Muscle layer of colon (tissue), 2 donors: ENCODE results near the gene SWAP70.

Source experiments
- H3K27ac ChIP-seq: one replicate; pipeline ENCODE4 v1.7.0; 2013; ENCODE audit warnings: low read depth, mild to moderate bottlenecking, low read length, moderate library complexity
- H3K27me3 ChIP-seq, 2 donors: one replicate each; pipeline ENCODE4 v1.7.0; 2013; ENCODE audit warnings: low read length in 2 of 2, mild to moderate bottlenecking in 2 of 2; ENCODE audit not compliant: insufficient read depth in 2 of 2, control insufficient read depth in 1 of 2
- H3K36me3 ChIP-seq: one replicate; pipeline ENCODE4 v1.7.0; 2013; ENCODE audit warnings: mild to moderate bottlenecking, low read length; ENCODE audit not compliant: insufficient read depth
- H3K4me1 ChIP-seq: one replicate; pipeline ENCODE4 v1.7.0; 2013; ENCODE audit warnings: mild to moderate bottlenecking, low read length; ENCODE audit not compliant: insufficient read depth
- H3K4me3 ChIP-seq, 2 donors: one replicate each; pipeline ENCODE4 v1.7.0; 2013; ENCODE audit warnings: low read length in 2 of 2, low read depth in 1 of 2, mild to moderate bottlenecking in 1 of 2, moderate library complexity in 1 of 2
- H3K9ac ChIP-seq: one replicate; pipeline ENCODE4 v1.7.0; 2013; ENCODE audit warnings: low read length
- H3K9me3 ChIP-seq: one replicate; pipeline ENCODE4 v1.7.0; 2013; ENCODE audit warnings: mild to moderate bottlenecking, low read length
- donor health status: abdominal sarcoma.
- donor health status: Adenocarcinoma of cecum.

SWAP70 gene

DNA sequence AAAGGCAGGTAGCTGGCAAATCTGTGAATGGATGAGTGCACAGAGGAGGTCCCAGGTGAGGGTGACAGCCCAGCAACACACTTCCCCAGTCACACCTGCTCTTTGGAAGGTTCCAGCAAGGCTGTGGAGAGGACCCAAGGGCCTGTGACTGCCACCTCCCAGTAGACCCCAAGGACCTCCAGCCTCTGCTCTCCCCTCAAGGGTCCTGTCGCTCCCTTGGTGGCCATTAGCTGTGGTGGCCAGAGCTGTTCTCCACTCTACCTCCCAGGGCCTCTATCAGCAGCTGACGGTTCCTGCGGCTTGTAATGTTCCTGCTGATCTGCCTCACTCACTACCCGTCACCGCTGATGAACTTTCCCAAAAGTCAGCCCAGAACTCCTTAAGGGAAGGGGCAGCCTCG lies 93.0 kb downstream of the SWAP70 start:
- Histone ChIP-seq H3K9ac (no peak overlapping the region), H3K27ac (no peak overlapping the region), H3K27me3 (no peaks in the 10 kb centered on the region), H3K9me3 (no peaks in the 10 kb centered on the region), H3K4me1 (peaks cover 29% of the 10 kb centered on the region), H3K4me3 (no peak overlapping the region), H3K36me3 (no peaks in the 10 kb centered on the region)

DNA sequence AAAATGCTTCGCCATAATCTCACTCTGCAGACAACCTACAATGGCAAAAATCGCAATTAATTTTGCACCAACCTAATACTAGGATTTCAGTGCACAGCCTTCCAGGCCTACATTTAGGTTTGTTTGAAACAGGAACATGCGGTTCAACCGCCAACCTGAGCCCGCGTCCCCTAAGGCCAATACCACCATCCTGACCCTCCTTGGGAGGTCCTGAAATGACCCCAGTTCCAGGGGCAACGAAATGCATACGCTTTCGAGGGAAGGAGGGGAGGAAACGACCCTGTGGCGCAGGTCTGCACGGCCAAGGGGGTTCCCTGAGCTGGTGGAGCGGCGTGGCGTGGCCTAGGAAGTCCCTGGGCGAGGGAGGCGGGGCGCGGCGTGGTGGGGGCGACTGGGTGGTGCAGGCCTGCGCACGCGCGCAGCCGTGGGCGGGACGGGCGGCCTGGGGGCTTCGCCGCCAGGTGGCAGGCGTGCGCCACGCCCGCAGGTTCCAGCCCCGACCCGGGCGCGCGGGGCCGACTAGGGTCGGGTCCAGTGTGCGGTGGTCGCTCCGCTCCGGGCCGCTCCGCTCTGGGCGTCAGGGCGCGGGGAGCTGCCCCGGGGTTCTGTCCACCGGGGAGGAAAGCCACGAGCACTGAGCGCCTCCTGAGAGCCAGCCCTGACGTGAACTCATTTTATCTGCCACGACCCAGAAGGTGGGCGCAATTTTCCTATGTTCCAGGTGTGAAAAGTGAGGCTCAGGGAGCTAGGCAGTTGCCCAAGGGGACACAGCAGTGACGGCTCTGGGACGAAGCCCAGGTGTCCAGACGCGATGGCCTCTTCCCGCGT lies 94.1 kb downstream of the SWAP70 start:
- Histone ChIP-seq H3K9me3 (no peaks in the 10 kb centered on the region), H3K4me1 (peaks cover 29% of the 10 kb centered on the region), H3K27me3 (no peaks in the 10 kb centered on the region), H3K4me3 (peak overlapping the region; percentile 66 to 76), H3K9ac (peak overlapping the region; percentile 60), H3K36me3 (no peaks in the 10 kb centered on the region), H3K27ac (peak overlapping the region; percentile 88)

- Histone ChIP-seq H3K9ac (peak overlapping the region; percentile 60), H3K4me1 (peaks cover 29% of the 10 kb centered on the region), H3K27ac (peak overlapping the region; percentile 88), H3K9me3 (no peaks in the 10 kb centered on the region), H3K27me3 (no peaks in the 10 kb centered on the region), H3K4me3 (peak overlapping the region; percentile 66 to 76), H3K36me3 (no peaks in the 10 kb centered on the region)
These were observed 95.0 kb downstream of the SWAP70 start for GRCh38 chr11:9758637-9759518.

- Histone ChIP-seq H3K36me3 (no peaks in the 10 kb centered on the region), H3K27me3 (no peaks in the 10 kb centered on the region), H3K9ac (peak overlapping the region; percentile 60), H3K9me3 (no peaks in the 10 kb centered on the region), H3K27ac (peak overlapping the region; percentile 88), H3K4me3 (peak overlapping the region in 1 of 2 donors; percentile 76), H3K4me1 (peaks cover 29% of the 10 kb centered on the region)
These were observed 95.8 kb downstream of the SWAP70 start for GRCh38 chr11:9759519-9760192.

DNA sequence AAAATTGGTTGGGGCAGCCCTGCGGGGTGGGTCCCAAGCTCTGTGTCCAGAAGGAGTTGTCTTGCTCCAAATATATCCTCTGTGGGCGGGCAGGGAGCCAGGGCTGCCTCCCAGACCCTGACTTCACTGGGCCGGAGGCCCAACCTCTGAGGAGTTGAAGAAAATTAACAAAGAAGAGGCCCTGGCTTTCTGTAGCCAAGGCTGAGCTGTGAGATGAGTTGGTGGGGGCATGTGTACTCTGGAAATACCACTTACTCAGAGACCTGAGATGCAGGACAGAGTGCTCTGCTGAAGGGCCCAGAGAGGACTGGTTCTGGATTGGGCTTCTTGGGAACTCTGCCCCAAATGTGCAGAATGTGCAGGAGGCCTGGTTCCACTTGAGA lies 96.3 kb downstream of the SWAP70 start:
- Histone ChIP-seq H3K27me3 (no peaks in the 10 kb centered on the region), H3K36me3 (no peaks in the 10 kb centered on the region), H3K27ac (peak overlapping the region; percentile 88), H3K9me3 (no peaks in the 10 kb centered on the region), H3K4me1 (peaks cover 33% of the 10 kb centered on the region), H3K9ac (no peak overlapping the region), H3K4me3 (no peak overlapping the region)

DNA sequence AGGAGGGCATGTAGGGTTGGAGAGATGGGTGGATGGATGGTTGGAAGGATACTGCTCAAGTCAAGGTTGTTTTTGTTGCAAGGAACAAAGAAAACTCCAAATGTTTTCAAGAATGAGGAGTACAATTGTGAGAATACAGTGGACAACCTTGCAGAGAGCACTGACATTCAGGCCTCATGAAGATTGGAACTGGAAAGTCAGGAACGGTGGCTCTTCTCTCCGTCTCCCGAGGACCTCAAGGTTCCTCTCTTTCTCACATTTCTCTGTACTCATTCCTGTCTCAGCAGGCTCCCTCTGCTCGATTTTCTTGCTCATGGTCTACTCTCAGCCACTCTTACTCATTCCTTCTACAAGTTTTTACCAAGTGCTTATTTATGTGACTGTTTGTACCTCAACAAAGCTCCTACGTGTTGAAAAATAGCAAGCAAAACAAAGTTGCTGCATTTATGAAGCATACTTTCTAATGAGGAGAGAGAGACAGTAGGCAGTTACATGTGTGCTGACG lies 97.6 kb downstream of the SWAP70 start:
- Histone ChIP-seq H3K36me3 (no peaks in the 10 kb centered on the region), H3K4me3 (no peak overlapping the region), H3K9me3 (no peaks in the 10 kb centered on the region), H3K4me1 (peaks cover 37% of the 10 kb centered on the region), H3K27ac (no peak overlapping the region), H3K27me3 (no peaks in the 10 kb centered on the region), H3K9ac (no peak overlapping the region)

DNA sequence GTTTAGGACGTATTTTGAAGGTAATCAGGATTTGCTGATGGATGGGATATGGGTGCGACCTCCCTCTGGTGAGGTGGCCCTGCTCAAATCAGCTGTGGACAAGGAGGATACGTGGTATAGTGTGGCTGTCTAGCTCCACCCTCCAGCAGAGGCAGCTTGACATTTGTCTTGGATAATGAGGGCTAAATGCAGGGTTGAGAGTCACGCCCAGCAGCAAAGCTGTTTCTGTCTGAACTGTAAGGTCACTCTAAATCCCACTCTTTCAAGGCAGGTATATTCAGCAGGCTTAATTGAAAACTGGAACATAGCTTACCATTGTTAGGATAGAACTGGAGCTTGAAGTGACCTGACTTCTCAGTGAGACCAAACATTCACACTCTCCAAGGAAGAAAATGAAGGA lies 98.7 kb downstream of the SWAP70 start:
- Histone ChIP-seq H3K9ac (no peak overlapping the region), H3K36me3 (no peaks in the 10 kb centered on the region), H3K27ac (no peak overlapping the region), H3K4me1 (peaks cover 34% of the 10 kb centered on the region), H3K27me3 (no peaks in the 10 kb centered on the region), H3K4me3 (no peak overlapping the region), H3K9me3 (no peaks in the 10 kb centered on the region)

DNA sequence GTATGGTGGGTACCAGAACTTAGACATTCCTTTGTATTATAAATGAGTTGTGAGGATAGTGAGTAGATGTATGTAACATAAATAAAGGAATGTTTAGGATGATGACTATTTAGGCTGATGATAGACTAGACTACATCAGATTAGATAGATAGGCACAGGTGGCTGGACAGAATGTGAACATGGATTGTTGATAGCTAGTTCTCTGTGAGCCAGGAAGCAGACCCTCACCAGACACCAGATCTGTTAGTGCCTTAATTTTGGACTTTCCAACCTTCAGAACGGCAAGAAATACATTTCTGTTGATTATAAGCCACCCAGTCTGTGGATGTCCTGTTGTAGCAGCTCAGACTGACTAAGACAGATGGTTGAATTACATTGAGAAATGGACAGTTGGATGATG lies 99.4 kb downstream of the SWAP70 start:
- Histone ChIP-seq H3K27ac (no peak overlapping the region), H3K36me3 (no peaks in the 10 kb centered on the region), H3K4me1 (peaks cover 30% of the 10 kb centered on the region), H3K27me3 (no peaks in the 10 kb centered on the region), H3K4me3 (no peak overlapping the region), H3K9me3 (no peaks in the 10 kb centered on the region), H3K9ac (no peak overlapping the region)

- no peaks in the 10 kb centered on the region for H3K27me3 ChIP-seq
- H3K27ac ChIP-seq, result no peak overlapping the region
- no peak overlapping the region for H3K9ac ChIP-seq
- H3K36me3 ChIP-seq, result no peaks in the 10 kb centered on the region
- H3K4me1 ChIP-seq, result peaks cover 12% of the 10 kb centered on the region
- H3K9me3 ChIP-seq, result no peaks in the 10 kb centered on the region
- no peak overlapping the region for H3K4me3 ChIP-seq
These were observed 101.6 kb downstream of the SWAP70 start for GRCh38 chr11:9765320-9766101.

- peaks cover 8% of the 10 kb centered on the region for H3K4me1 ChIP-seq
- no peaks in the 10 kb centered on the region for H3K9me3 ChIP-seq
- no peaks in the 10 kb centered on the region for H3K27me3 ChIP-seq
- no peak overlapping the region for H3K4me3 ChIP-seq
- no peaks in the 10 kb centered on the region for H3K36me3 ChIP-seq
- H3K9ac ChIP-seq, result no peak overlapping the region
- H3K27ac ChIP-seq, result no peak overlapping the region
These were observed 105.7 kb downstream of the SWAP70 start for GRCh38 chr11:9769621-9770020.
